AG08395 (cell line): ENCODE data around the gene PSD2.
"Not testable (repeated sequence)": the region's sequence is repeated elsewhere in the genome, so short reads cannot be mapped to it uniquely, and the experiment has no call there.

Experiments
- DNase-seq: peaks from one replicate; pipeline ENCODE4 v3.0.0; 2012; ENCODE audit warnings: mixed read lengths, low spot score

The PSD2 gene

GRCh38 chr5:139789116-139789844 is 6.3 kb upstream of the PSD2 start:
- no peak for DNase-seq

GRCh38 chr5:139789845-139790189 is 5.8 kb upstream of the PSD2 start:
- DNase-seq, result no peak

- no peak for DNase-seq
These were observed 3.4 kb upstream of the PSD2 start for GRCh38 chr5:139792218-139792617.

- not testable (repeated sequence) for DNase-seq
These were observed 3.0 kb upstream of the PSD2 start for GRCh38 chr5:139792655-139793054.

- no peak for DNase-seq
These were observed 1.4 kb upstream of the PSD2 start for GRCh38 chr5:139794067-139794846.

GRCh38 chr5:139796061-139796806 is 626 bp downstream of the PSD2 start:
- DNase-seq, result no peak

- DNase-seq, result no peak
These were observed 1.7 kb downstream of the PSD2 start for GRCh38 chr5:139797335-139797734.

- DNase-seq, result no peak
These were observed 2.4 kb downstream of the PSD2 start for GRCh38 chr5:139797856-139798510.

- no peak for DNase-seq
These were observed 3.3 kb downstream of the PSD2 start for GRCh38 chr5:139798883-139799282.

- DNase-seq, result no peak
These were observed 3.8 kb downstream of the PSD2 start for GRCh38 chr5:139799359-139799758.

GRCh38 chr5:139803978-139804377 is 8.4 kb downstream of the PSD2 start:
- DNase-seq, result no peak

- no peak for DNase-seq
These were observed 9.3 kb downstream of the PSD2 start for GRCh38 chr5:139804800-139805397.

- DNase-seq, result no peak
These were observed 9.9 kb downstream of the PSD2 start for GRCh38 chr5:139805545-139805944.

GRCh38 chr5:139806111-139806510 is 10.5 kb downstream of the PSD2 start:
- no peak for DNase-seq

- no peak for DNase-seq
These were observed 11.4 kb downstream of the PSD2 start for GRCh38 chr5:139806726-139807646.

GRCh38 chr5:139807647-139808030 is 12.0 kb downstream of the PSD2 start:
- DNase-seq, result no peak

- peak; percentile 70 for DNase-seq
These were observed 13.1 kb downstream of the PSD2 start for GRCh38 chr5:139808481-139809330.

- no peak for DNase-seq
These were observed 13.8 kb downstream of the PSD2 start for GRCh38 chr5:139809331-139809810.

- DNase-seq, result no peak
These were observed 15.0 kb downstream of the PSD2 start for GRCh38 chr5:139810341-139811273.
